Measurements from ENCODE around the gene SPEF2. TPM values are rescaled to one million over a fixed set of nuclear protein-coding genes. Genes with fewer than 3 reads are reported as not detected.

The SPEF2 gene
- total RNA-seq, 1 experiment from 2014 or later: 8.0 TPM

DNA sequence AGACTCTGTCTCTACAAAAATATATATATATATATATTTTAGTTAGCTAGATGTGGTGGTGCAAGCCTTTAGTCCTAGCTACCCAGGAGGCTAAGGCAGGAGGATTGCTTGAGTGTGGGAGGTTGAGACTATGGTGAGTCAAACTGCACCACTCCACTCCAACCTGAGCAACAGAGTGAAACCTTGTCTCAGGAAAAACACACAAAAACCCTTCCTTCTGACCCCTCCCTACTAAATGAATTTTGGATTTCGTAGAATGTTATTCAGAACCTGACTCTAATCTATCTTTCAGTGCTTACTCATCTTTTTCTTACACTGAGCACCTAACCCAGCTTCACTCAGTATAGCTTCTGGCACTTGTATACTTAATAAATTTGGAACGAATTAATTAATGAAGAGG, 203.8 kb downstream of the SPEF2 start:
- TF ChIP-seq, protein P1, sequence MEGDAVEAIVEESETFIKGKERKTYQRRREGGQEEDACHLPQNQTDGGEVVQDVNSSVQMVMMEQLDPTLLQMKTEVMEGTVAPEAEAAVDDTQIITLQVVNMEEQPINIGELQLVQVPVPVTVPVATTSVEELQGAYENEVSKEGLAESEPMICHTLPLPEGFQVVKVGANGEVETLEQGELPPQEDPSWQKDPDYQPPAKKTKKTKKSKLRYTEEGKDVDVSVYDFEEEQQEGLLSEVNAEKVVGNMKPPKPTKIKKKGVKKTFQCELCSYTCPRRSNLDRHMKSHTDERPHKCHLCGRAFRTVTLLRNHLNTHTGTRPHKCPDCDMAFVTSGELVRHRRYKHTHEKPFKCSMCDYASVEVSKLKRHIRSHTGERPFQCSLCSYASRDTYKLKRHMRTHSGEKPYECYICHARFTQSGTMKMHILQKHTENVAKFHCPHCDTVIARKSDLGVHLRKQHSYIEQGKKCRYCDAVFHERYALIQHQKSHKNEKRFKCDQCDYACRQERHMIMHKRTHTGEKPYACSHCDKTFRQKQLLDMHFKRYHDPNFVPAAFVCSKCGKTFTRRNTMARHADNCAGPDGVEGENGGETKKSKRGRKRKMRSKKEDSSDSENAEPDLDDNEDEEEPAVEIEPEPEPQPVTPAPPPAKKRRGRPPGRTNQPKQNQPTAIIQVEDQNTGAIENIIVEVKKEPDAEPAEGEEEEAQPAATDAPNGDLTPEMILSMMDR (IDR thresholded peaks at IDR 0.05; ENCODE audit: unreplicated experiment): no peak
- H3K9me3 Mint-ChIP-seq (ENCODE audit: low read depth, unreplicated experiment): peaks cover 3% of the 10 kb centered on the region
- no peak overlapping the region for H3K27ac Mint-ChIP-seq (ENCODE audit: unreplicated experiment)
- H3K27me3 Mint-ChIP-seq (ENCODE audit: unreplicated experiment): no peaks in the 10 kb centered on the region
- no peak for DNase-seq
- BruUV-seq (replicated peaks): no TSS peak
- H3K4me1 Mint-ChIP-seq (ENCODE audit: low read depth, unreplicated experiment): no peaks in the 10 kb centered on the region
- H3K36me3 Mint-ChIP-seq (ENCODE audit: insufficient read depth, unreplicated experiment): no peaks in the 10 kb centered on the region
- CTCF ChIA-PET: no interaction called here
- intact Hi-C loops (cut with micrococcal nuclease; ENCODE audit: unreplicated experiment): no loop called here
- no peak overlapping the region for H3K4me3 Mint-ChIP-seq (ENCODE audit: low read depth, unreplicated experiment)

DNA sequence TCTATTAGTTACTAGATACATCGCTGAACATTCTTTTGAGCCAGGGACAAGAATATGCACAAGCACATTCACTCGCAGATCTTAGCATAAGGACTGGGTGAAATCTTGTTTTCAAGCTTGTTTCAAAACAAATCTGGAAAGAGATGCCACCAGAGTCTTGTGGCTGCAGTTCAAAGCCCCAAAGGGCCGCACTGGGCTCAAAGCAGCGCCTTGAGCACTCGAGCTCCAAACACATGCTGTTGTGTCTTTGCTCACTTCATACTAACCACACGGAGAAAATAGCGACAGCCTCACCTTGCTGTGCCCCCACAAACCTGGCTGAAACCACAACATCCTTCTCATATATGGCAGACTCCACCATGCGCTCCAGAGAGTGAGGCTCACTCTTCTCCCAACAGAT, 204.8 kb downstream of the SPEF2 start:
- Mint-ChIP-seq H3K9me3 (ENCODE audit: low read depth, unreplicated experiment) (peaks cover 3% of the 10 kb centered on the region), H3K27me3 (ENCODE audit: unreplicated experiment) (no peaks in the 10 kb centered on the region), H3K4me1 (ENCODE audit: low read depth, unreplicated experiment) (no peaks in the 10 kb centered on the region), H3K4me3 (ENCODE audit: low read depth, unreplicated experiment) (no peak overlapping the region), H3K27ac (ENCODE audit: unreplicated experiment) (no peak overlapping the region), H3K36me3 (ENCODE audit: insufficient read depth, unreplicated experiment) (no peaks in the 10 kb centered on the region)
- no peak for DNase-seq
- CTCF ChIA-PET: interaction anchor here (0.5 kb wide), 1 partner anchor 677 kb away, joined by 4 read pairs; no protein-coding TSS in a partner anchor
- TF ChIP-seq, protein P1 (IDR thresholded peaks at IDR 0.05; ENCODE audit: unreplicated experiment): no peak
- intact Hi-C loops (cut with micrococcal nuclease; ENCODE audit: unreplicated experiment): no loop called here
- BruUV-seq (replicated peaks): no TSS peak

DNA sequence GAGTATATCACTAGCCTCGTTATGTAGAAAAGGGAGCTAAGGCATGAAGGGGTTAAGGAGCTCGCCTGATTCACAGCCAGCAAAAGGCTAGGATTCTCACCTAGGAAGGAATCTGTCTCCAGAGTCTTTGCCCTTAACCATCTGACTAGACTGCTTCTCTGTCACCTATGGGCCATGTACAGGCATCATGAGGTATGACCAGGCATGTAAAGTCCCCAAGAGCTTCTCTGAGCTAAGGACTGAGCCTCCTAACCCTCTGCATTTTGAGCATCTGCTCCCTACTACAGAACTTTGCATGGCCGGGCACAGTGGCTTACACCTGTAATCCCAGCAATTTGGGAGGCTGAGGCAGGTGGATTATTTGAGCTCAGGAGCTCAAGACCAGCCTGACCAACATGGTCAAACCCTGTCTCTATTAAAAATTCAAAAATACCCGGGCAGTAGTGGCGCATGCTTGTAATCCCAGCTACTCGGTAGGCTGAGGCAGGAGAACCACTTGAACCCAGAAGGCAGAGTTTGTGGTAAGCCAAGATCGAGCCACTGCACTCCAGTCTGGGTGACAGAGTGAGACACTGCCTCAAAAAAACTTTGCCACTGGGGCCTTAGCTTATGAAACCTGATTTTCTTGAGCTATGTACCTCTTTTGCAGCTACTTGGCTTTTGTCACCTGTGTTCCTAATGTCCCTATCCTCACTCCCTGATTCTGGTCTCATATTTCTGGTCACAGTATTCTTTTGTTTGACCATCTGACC, 205.9 kb downstream of the SPEF2 start:
- Mint-ChIP-seq H3K4me3 (ENCODE audit: low read depth, unreplicated experiment) (no peak overlapping the region), H3K27me3 (ENCODE audit: unreplicated experiment) (no peaks in the 10 kb centered on the region), H3K36me3 (ENCODE audit: insufficient read depth, unreplicated experiment) (no peaks in the 10 kb centered on the region), H3K27ac (ENCODE audit: unreplicated experiment) (no peak overlapping the region), H3K9me3 (ENCODE audit: low read depth, unreplicated experiment) (peaks cover 3% of the 10 kb centered on the region), H3K4me1 (ENCODE audit: low read depth, unreplicated experiment) (no peaks in the 10 kb centered on the region)
- DNase-seq: no peak
- TF ChIP-seq, protein P1 (IDR thresholded peaks at IDR 0.05; ENCODE audit: unreplicated experiment): no peak
- intact Hi-C loops (cut with micrococcal nuclease; ENCODE audit: unreplicated experiment): no loop called here
- BruUV-seq (replicated peaks): no TSS peak
- CTCF ChIA-PET: no interaction called here

DNA sequence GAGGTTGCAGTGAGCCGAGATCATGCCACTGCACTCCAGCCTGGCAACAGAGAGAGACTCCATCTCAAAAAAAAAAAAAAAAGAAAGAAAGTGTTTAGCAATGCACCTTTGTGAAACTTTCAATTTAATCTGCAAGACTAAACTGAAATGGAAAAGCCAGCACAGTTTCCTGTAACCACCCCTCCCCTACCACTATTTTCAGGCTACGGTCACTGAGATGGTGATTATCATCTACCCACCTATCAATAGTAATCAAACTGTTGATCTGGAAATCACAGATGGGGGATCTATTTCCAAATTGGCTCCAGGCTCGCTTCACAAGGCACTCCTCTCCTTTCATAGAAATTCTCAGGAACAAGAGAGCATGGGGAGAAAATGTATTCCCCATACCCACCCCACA, 208.4 kb downstream of the SPEF2 start:
- TF ChIP-seq, protein P1 (IDR thresholded peaks at IDR 0.05; ENCODE audit: unreplicated experiment): no peak
- Mint-ChIP-seq H3K4me1 (ENCODE audit: low read depth, unreplicated experiment) (no peaks in the 10 kb centered on the region), H3K27ac (ENCODE audit: unreplicated experiment) (no peak overlapping the region), H3K9me3 (ENCODE audit: low read depth, unreplicated experiment) (no peaks in the 10 kb centered on the region), H3K4me3 (ENCODE audit: low read depth, unreplicated experiment) (no peak overlapping the region), H3K27me3 (ENCODE audit: unreplicated experiment) (no peaks in the 10 kb centered on the region), H3K36me3 (ENCODE audit: insufficient read depth, unreplicated experiment) (no peaks in the 10 kb centered on the region)
- intact Hi-C loops (cut with micrococcal nuclease; ENCODE audit: unreplicated experiment): no loop called here
- no TSS peak for BruUV-seq (replicated peaks)
- CTCF ChIA-PET: no interaction called here
- no peak for DNase-seq

Data from Calu3 (cell line).